Pancreas (tissue), 10 donors: Measurements from ENCODE around the gene SLC26A11. TPM values are rescaled to one million over a fixed set of nuclear protein-coding genes. Genes with fewer than 3 reads are reported as not detected.

Experiments used
- ATAC-seq, 4 donors: fragments of 200-7000 bp; cut with Tn5 transposase; one replicate each; pipeline versions ENCODE4 v1.8.0 to v1.9.1; 2020; ENCODE audit warnings: mild to moderate bottlenecking in 4 of 4, moderate library complexity in 4 of 4
- DNase-seq, 6 donors: peaks; one replicate each; pipeline ENCODE4 v3.0.0-alpha.2; 2020
- FAIRE-seq: peaks from 2 replicates; lab custom pipeline; 2012; peaks lifted over from hg19 to GRCh38; lab: Jason Lieb, UNC
- H3K27ac ChIP-seq, 4 donors: fragments of 200-600 bp; sonication (generic); 1 replicate in 3 of 4; 2 replicates in 1 of 4; pipeline versions ENCODE4 v1.5.0 to v1.8.0; 2020
- H3K27me3 ChIP-seq, 4 donors: fragments of 200-600 bp; one replicate each; pipeline ENCODE4 v1.8.0; 2021
- H3K36me3 ChIP-seq, 3 donors: fragments of 200-600 bp; sonication (generic) in 1 of 3; one replicate each; pipeline versions ENCODE4 v1.5.0 to v1.8.0; 2020 to 2021
- H3K4me1 ChIP-seq, 3 donors: fragments of 200-600 bp; one replicate each; pipeline ENCODE4 v1.8.0; 2021
- H3K4me3 ChIP-seq, 4 donors: fragments of 200-600 bp; sonication (generic) in 2 of 4; one replicate each; pipeline versions ENCODE4 v1.5.0 to v1.8.0; 2020 to 2021
- H3K9me3 ChIP-seq, 4 donors: fragments of 200-600 bp; one replicate each; pipeline ENCODE4 v1.8.0; 2021
- WGBS, 2 donors: extraction: QIAGEN DNeasy Blood & Tissue Kit; methylation state at CpG; one replicate each; pipeline ENCODE4 v1.1.7; 2013; 5-methylcytosine and 5-hydroxymethylcytosine counted together
- intact Hi-C, 3 donors: fragments of 100-400 bp; cut with DNase I; formaldehyde crosslinking; loops; one replicate each; pipeline versions ENCODE4 v1.11.1 to v1.14.2; 2022
- polyA plus RNA-seq, 2 donors: library from polyadenylated mRNA; stranded (reverse); fragments of 200-250 nt; gene quantifications; one replicate each; pipeline ENCODE4 v1.2.3, GENCODE V29; 2013
- total RNA-seq, 6 donors: library from RNA; stranded (reverse); fragmentation: NEBNext Ultra II Directional in 4 of 6; extraction: Animal tissue kit (Norgen Biotek cat#: 25700) in 4 of 6; gene quantifications; one replicate each; pipeline versions ENCODE4 v1.2.1 to v1.2.4, GENCODE V29; 2021 to 2023
- TF ChIP-seq, protein P1 (sequence below), 4 donors: fragments of 200-600 bp; sonication (generic) in 3 of 4; IDR thresholded peaks; one replicate each; pipeline versions ENCODE4 v1.5.0 to v1.8.0; 2021; ENCODE audit warnings: antibody characterized with exemption in 4 of 4
- donor health status: healthy with polysubstance abuse.
- donor health status: DM: no; HTN: no; CAD: no; lungs with moderate emphysema.
- donor health status: DM: no; HTN: no; CAD: no.
- donor health status: control.
- donor health status: control.
- donor health status: Bipolar disorder and iron deficiency.
- donor health status: DM: yes; HTN: yes; CAD: no.
- donor health status: DM: no; HTN: no; CAD: no.
- donor health status: DM: no; HTN: no; CAD: no.
- donor health status: DM: yes; HTN: yes; CAD: no.

SLC26A11 gene
- total and polyA plus RNA-seq, 8 donors, result 5.1 to 23.6 (median 8.8) TPM

DNA sequence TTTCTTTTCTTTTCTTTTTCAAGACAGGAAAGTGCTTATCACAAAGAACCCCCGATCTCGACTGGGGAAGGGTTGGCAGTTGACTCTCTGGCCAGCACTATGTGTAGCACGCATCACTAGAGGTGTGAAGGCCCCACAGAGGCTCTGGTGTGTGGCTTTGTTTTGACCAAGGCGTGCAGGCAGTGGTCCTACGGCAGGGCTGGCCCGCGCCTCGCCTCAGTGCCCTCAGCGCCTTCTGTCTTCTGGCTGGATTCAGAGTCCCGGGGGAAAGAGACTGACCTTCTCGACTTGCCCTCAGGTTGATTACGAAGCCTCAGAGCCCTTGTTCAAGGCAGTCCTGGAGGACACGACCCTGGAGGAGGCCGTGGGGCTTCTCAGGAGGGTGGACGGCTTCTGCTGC lies 18.8 kb upstream of the SLC26A11 start:
- no peak for DNase-seq
- H3K4me3 ChIP-seq, result no peak overlapping the region
- no peaks in the 10 kb centered on the region for H3K4me1 ChIP-seq
- intact Hi-C loops, result no loop called here
- no peak for ATAC-seq
- no peaks in the 10 kb centered on the region for H3K27me3 ChIP-seq
- WGBS, 2 donors, result 72 to 75% methylated on average over 15 of the region's 15 CpGs
- no peak overlapping the region for H3K27ac ChIP-seq
- no peaks in the 10 kb centered on the region for H3K36me3 ChIP-seq
- FAIRE-seq, result no peak
- no peaks in the 10 kb centered on the region for H3K9me3 ChIP-seq
- TF ChIP-seq, protein P1, sequence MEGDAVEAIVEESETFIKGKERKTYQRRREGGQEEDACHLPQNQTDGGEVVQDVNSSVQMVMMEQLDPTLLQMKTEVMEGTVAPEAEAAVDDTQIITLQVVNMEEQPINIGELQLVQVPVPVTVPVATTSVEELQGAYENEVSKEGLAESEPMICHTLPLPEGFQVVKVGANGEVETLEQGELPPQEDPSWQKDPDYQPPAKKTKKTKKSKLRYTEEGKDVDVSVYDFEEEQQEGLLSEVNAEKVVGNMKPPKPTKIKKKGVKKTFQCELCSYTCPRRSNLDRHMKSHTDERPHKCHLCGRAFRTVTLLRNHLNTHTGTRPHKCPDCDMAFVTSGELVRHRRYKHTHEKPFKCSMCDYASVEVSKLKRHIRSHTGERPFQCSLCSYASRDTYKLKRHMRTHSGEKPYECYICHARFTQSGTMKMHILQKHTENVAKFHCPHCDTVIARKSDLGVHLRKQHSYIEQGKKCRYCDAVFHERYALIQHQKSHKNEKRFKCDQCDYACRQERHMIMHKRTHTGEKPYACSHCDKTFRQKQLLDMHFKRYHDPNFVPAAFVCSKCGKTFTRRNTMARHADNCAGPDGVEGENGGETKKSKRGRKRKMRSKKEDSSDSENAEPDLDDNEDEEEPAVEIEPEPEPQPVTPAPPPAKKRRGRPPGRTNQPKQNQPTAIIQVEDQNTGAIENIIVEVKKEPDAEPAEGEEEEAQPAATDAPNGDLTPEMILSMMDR (IDR thresholded peaks at IDR 0.05), result no peak

DNA sequence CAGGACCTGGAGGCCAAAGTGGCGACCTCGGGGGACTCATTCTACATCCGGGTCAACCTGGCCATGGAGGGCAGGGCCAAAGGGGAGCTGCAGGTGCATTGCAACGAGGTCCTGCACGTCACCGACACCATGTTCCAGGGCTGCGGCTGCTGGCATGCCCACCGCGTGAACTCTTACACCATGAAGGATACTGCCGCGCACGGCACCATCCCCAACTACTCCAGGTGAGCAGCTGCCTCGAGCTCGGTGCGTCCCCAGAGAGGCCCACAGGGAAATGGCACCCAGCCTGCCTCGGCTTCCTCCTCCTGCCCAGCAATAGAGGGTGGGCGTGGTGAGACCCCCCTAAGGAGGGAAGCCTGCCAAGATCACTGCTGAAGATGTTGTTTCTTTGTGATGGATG lies 18.0 kb upstream of the SLC26A11 start:
- WGBS, 2 donors, result 78 to 84% methylated on average over 17 of the region's 17 CpGs
- Histone ChIP-seq H3K27ac (no peak overlapping the region), H3K27me3 (no peaks in the 10 kb centered on the region), H3K4me1 (no peaks in the 10 kb centered on the region), H3K36me3 (no peaks in the 10 kb centered on the region), H3K4me3 (no peak overlapping the region), H3K9me3 (no peaks in the 10 kb centered on the region)
- DNase-seq, result no peak
- no peak for ATAC-seq
- TF ChIP-seq, protein P1 (IDR thresholded peaks at IDR 0.05), result no peak
- no peak for FAIRE-seq
- intact Hi-C loops, result no loop called here

DNA sequence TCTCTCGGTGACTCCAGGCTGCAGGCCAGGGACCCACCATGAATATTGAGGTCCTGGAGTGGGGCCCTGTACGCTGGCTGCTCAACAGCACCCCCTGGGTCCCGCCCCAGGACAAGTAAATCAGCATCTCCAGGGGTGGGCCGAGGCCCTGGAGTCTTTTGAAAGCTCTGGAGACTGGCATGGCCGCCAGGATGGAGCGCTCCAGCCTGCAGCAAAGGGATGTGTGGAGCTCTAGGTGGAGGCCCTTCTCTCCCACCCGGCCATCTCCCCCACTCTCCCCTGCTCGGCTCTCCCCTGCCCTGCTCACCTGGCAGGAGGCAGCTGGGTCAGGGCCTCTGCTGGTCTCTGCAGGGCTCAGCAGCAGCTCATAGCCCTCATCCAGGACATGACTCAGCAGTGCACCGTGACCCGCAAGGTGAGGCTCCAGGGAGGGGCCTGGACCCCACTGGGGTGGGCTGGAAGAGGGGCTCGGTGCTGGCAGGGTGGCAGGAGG lies 16.7 kb upstream of the SLC26A11 start:
- Histone ChIP-seq H3K9me3 (no peaks in the 10 kb centered on the region), H3K4me3 (no peak overlapping the region), H3K4me1 (no peaks in the 10 kb centered on the region), H3K27ac (no peak overlapping the region), H3K36me3 (no peaks in the 10 kb centered on the region), H3K27me3 (no peaks in the 10 kb centered on the region)
- no peak for ATAC-seq
- WGBS, 2 donors, result 76 to 89% methylated on average over 10 to 11 of the region's 11 CpGs
- TF ChIP-seq, protein P1 (IDR thresholded peaks at IDR 0.05), result no peak
- intact Hi-C loops, result no loop called here
- no peak for DNase-seq
- no peak for FAIRE-seq

DNA sequence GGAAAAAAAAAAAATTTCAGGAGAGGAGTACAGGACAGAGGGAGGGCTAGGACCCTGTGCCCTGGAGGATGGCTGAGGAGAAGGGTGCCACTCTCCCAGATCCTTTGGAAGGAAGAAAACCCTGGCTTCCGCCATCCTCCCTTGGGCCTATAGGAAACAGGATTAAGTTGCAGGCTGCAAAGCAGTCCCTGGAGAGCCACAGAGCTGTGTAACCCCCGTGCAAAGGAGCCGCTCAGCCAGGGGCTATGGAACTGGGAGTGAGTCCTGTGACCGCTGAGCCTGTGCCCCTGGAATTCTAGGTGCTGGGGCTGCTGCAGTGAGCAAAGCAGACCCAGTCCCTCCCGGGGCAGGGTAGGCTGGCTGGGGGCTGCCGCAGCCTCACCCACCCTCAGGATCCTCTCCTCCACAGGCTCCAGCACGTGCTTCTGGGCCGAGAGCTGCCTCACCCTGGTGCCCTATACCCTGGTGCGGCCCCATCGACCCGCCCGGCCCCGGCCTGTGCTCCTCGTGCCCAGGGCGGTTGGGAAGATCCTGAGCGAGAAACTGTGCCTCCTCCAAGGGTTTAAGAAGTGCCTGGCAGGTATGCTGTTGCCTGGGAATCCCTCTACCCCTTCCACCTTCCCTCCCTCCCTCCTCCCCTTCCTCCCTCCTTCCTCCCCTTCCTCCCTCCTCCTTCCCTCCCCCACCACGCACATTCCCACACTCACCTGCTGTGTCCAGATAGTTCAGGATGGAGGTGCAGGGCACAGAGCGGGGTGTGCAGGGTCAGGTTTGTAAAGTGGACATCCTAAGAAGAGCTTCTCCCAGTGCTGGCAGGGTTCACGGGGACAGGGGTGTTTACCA lies 15.4 kb upstream of the SLC26A11 start:
- FAIRE-seq, result no peak
- intact Hi-C loops, result no loop called here

More for the DNA sequence above, 15.4 kb upstream of the SLC26A11 start:
- TF ChIP-seq, protein P1 (IDR thresholded peaks at IDR 0.05), result no peak
- Histone ChIP-seq H3K9me3 (no peaks in the 10 kb centered on the region), H3K4me3 (no peak overlapping the region), H3K36me3 (peaks cover 0 to 7% (median 0%) of the 10 kb centered on the region in 3 donors), H3K27me3 (no peaks in the 10 kb centered on the region), H3K4me1 (no peaks in the 10 kb centered on the region), H3K27ac (no peak overlapping the region)
- WGBS, 2 donors, result 84 to 88% methylated on average over 18 to 19 of the region's 19 CpGs
- DNase-seq (no peak), ATAC-seq (no peak)
